Measurements from ENCODE around the gene LIN54.

The LIN54 gene

GRCh38 chr4:82889287-82889686, 121.3 kb downstream of the LIN54 start:
- no peak for DNase-seq

- no peak for DNase-seq
These were observed 124.3 kb downstream of the LIN54 start for GRCh38 chr4:82886147-82886942.

GRCh38 chr4:82885410-82885809, 125.2 kb downstream of the LIN54 start:
- no peak for DNase-seq
